Ovary (tissue), 9 donors: ENCODE results near the gene ARSI. TPM values are rescaled to one million over a fixed set of nuclear protein-coding genes. Genes with fewer than 3 reads are reported as not detected.

Source experiments
- DNase-seq, 5 donors: peaks; one replicate each; pipeline ENCODE4 v3.0.0-alpha.2; 2019 to 2020
- H3K27ac ChIP-seq, 2 donors: fragments of 200-600 bp; one replicate each; pipeline versions ENCODE4 v1.5.1 to v1.8.0; 2019 to 2022
- H3K27me3 ChIP-seq: fragments of 200-600 bp; one replicate; pipeline ENCODE4 v1.8.0; 2022
- H3K36me3 ChIP-seq: fragments of 200-600 bp; sonication (generic); one replicate; pipeline ENCODE4 v1.5.1; 2019
- H3K4me1 ChIP-seq: one replicate; pipeline ENCODE4 v1.8.1; 2013; ENCODE audit warnings: mild to moderate bottlenecking, moderate library complexity; ENCODE audit not compliant: insufficient read depth
- H3K4me3 ChIP-seq: fragments of 200-600 bp; sonication (generic); one replicate; pipeline ENCODE4 v1.5.1; 2017
- H3K9me3 ChIP-seq, 2 donors: fragments of 200-600 bp in 1 of 2; sonication (generic) in 1 of 2; one replicate each; pipeline versions ENCODE4 v1.5.1 to v1.8.1; 2013 to 2019; ENCODE audit warnings: mild to moderate bottlenecking in 1 of 2, moderate library complexity in 1 of 2
- EP300 ChIP-seq: sonication (generic); formaldehyde crosslinking; IDR thresholded peaks from one replicate; pipeline ENCODE4 v1.6.1; 2017; ENCODE audit warnings: antibody characterized with exemption
- POLR2A ChIP-seq: fragments of 450-650 bp; IDR thresholded peaks from one replicate; pipeline ENCODE4 v1.6.1; 2017; ENCODE audit warnings: antibody characterized with exemption, mild to moderate bottlenecking, moderate library complexity
- WGBS, 3 donors: extraction: QIAGEN DNeasy Blood & Tissue Kit in 1 of 3; methylation state at CpG; one replicate each; pipeline versions ENCODE4 v1.1.5 to v1.1.7; 2013 to 2017; 5-methylcytosine and 5-hydroxymethylcytosine counted together
- intact Hi-C, 4 donors: fragments of 100-400 bp; cut with DNase I; formaldehyde crosslinking; loops; one replicate each; pipeline versions ENCODE4 v1.11.0 to v1.15.1; 2022 to 2023
- polyA plus RNA-seq, 2 donors: library from polyadenylated mRNA; stranded (reverse); fragments of 200-250 nt in 1 of 2; fragments of 350-450 nt in 1 of 2; fragmentation: Illumina TruSeq in 1 of 2; extraction: RNeasy Lipid Tissue Mini Kit (QIAGEN cat#74804) in 1 of 2; gene quantifications; one replicate each; pipeline ENCODE4 v1.2.3, GENCODE V29; 2013 to 2014
- total RNA-seq, 7 donors: library from RNA; depleted of rRNA in 2 of 7; stranded (reverse); fragments of >200 nt in 2 of 7; fragmentation: NEBNext Ultra II Directional in 3 of 7; extraction: Animal tissue kit (Norgen Biotek cat#: 25700) in 3 of 7; gene quantifications; one replicate each; pipeline versions ENCODE4 v1.1.0 to v1.2.4, GENCODE V29; 2016 to 2023
- TF ChIP-seq, protein P1 (sequence below), 3 donors: fragments of 450-650 bp in 2 of 3; fragments of 200-600 bp in 1 of 3; IDR thresholded peaks; one replicate each; pipeline versions ENCODE4 v1.5.1 to v1.8.0; 2016 to 2022; ENCODE audit warnings: antibody characterized with exemption in 3 of 3, mild to moderate bottlenecking in 1 of 3
- donor health status: DM: no; HTN: no; CAD: no; lungs with moderate emphysema.
- donor health status: DM: no; HTN: no; CAD: no.
- donor health status: Bipolar disorder and iron deficiency.
- donor health status: DM: yes; HTN: yes; CAD: no.
- donor health status: DM: no; HTN: no; CAD: no.
- donor health status: DM: yes; HTN: yes; CAD: no.

The ARSI gene
- total and polyA plus RNA-seq, 9 donors: 0.15 to 1.4 (median 0.63) TPM

DNA sequence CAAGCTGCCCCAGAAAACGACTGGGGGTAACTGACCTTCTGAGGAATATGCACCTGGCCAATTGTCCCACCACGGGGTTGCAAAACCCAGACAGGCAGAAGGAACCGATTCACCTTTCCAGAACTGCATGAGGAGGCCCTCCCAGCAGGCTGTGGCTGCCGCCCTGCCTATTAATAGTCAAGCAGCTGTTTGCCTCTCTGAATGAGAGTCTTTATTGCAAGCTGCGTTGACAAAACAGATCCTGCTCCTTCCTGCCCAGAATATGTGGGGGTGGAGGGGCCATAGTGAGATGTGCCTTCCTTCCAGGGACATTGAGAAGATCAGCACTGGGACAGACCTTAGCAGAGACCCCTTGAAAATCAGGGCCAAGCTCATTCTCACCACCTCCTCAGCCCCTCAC, 36.5 kb upstream of the ARSI start:
- Histone ChIP-seq H3K4me3 (no peak overlapping the region), H3K27me3 (no peaks in the 10 kb centered on the region), H3K36me3 (no peaks in the 10 kb centered on the region), H3K9me3 (no peaks in the 10 kb centered on the region), H3K4me1 (no peaks in the 10 kb centered on the region), H3K27ac (no peak overlapping the region)
- no peak for TF ChIP-seq EP300
- no peak for TF ChIP-seq POLR2A
- TF ChIP-seq, protein P1, sequence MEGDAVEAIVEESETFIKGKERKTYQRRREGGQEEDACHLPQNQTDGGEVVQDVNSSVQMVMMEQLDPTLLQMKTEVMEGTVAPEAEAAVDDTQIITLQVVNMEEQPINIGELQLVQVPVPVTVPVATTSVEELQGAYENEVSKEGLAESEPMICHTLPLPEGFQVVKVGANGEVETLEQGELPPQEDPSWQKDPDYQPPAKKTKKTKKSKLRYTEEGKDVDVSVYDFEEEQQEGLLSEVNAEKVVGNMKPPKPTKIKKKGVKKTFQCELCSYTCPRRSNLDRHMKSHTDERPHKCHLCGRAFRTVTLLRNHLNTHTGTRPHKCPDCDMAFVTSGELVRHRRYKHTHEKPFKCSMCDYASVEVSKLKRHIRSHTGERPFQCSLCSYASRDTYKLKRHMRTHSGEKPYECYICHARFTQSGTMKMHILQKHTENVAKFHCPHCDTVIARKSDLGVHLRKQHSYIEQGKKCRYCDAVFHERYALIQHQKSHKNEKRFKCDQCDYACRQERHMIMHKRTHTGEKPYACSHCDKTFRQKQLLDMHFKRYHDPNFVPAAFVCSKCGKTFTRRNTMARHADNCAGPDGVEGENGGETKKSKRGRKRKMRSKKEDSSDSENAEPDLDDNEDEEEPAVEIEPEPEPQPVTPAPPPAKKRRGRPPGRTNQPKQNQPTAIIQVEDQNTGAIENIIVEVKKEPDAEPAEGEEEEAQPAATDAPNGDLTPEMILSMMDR (IDR thresholded peaks at IDR 0.05): no peak
- WGBS, 3 donors: 50 to 71% (median 53%) methylated on average over 5 of the region's 5 CpGs
- DNase-seq: no peak
- intact Hi-C loops: no loop called here

DNA sequence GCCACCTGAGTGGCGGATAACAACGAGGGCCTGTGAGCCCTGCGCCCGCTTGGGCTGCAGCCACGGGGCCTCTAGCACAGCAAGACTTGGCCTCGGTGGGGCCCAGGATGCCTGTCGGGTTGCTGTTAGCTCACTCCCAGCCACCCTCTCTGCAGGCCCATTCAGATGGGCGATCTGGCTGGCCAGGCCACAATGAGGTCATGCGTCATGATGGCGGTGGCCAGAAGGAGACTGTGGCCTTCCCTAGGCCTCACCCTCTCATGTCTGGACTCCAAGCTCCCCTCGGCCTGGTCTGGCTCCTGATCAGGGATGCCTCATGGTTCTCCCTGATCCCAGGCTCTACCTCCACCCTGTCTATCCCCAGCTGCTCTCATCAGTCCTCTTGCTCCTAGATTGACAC, 35.8 kb upstream of the ARSI start:
- H3K4me3 ChIP-seq: no peak overlapping the region
- WGBS, 3 donors: 93 to 95% (median 94%) methylated on average over 11 of the region's 11 CpGs
- H3K27me3 ChIP-seq: no peaks in the 10 kb centered on the region
- intact Hi-C loops: no loop called here
- DNase-seq: no peak
- H3K36me3 ChIP-seq: no peaks in the 10 kb centered on the region
- H3K27ac ChIP-seq: no peak overlapping the region
- TF ChIP-seq POLR2A (no peak), EP300 (no peak)
- TF ChIP-seq, protein P1 (IDR thresholded peaks at IDR 0.05): no peak
- no peaks in the 10 kb centered on the region for H3K9me3 ChIP-seq
- H3K4me1 ChIP-seq: no peaks in the 10 kb centered on the region

DNA sequence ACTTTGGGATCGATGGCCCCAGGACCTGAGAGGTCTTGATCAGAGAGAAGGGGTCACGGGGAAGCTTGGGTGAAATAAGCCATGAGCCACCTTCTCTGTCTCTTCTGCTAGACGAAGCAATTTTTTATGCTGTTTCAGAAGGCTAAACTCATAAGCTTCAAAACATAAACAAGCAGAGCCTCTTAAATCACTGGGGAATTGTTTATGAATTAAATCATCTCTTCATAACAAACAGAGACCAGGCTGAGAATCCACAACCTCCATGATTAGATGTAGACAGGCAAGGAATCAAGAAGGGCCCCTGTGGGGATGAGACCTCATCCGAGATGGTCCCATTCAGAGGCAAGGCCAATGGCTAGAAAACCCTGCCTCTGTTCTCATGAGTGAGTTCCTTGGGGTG, 33.1 kb upstream of the ARSI start:
- H3K4me1 ChIP-seq: no peaks in the 10 kb centered on the region
- TF ChIP-seq, protein P1 (IDR thresholded peaks at IDR 0.05): no peak
- TF ChIP-seq EP300 (no peak), POLR2A (no peak)
- H3K36me3 ChIP-seq: no peaks in the 10 kb centered on the region
- DNase-seq: no peak
- H3K9me3 ChIP-seq: no peaks in the 10 kb centered on the region
- H3K27ac ChIP-seq: no peak overlapping the region
- H3K27me3 ChIP-seq: no peaks in the 10 kb centered on the region
- WGBS, 3 donors: 72 to 81% (median 74%) methylated on average over 4 of the region's 4 CpGs
- intact Hi-C loops: no loop called here
- H3K4me3 ChIP-seq: no peak overlapping the region

DNA sequence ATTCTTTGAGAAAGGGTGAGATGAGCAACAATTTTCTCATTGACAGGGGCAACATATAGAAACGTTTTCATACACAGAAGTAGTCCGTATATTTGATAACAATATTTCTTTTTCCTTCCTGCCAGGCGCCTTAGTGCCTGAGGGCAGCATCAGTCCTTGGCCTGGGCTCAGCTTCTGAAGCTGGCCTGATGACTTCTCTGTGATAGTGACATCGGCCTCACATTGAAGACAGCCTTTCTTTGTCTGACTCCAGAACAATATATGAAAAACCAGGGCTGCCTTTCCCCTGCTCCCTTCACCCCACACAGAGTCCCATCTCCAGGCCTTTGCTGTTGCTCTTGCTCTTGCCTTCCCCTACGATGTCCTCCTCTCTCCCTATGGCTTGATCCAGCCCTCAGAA, 30.7 kb upstream of the ARSI start:
- H3K36me3 ChIP-seq: no peaks in the 10 kb centered on the region
- H3K27ac ChIP-seq: no peak overlapping the region
- no peaks in the 10 kb centered on the region for H3K9me3 ChIP-seq
- no peak overlapping the region for H3K4me3 ChIP-seq
- H3K4me1 ChIP-seq: no peaks in the 10 kb centered on the region
- H3K27me3 ChIP-seq: no peaks in the 10 kb centered on the region
- DNase-seq: no peak
- intact Hi-C loops: no loop called here
- WGBS, 3 donors: 62 to 75% (median 66%) methylated on average over 5 of the region's 5 CpGs
- TF ChIP-seq EP300: no peak
- TF ChIP-seq, protein P1 (IDR thresholded peaks at IDR 0.05): no peak
- no peak for TF ChIP-seq POLR2A
